Cardiac fibroblast (primary cell): ENCODE results near the gene COL23A1.

Source experiments
- DNase-seq, 2 donors: peaks; one replicate each; pipeline versions ENCODE4 v3.0.0 to v3.0.0-alpha.2; 2010; ENCODE audit warnings: low read depth in 2 of 2
- H3K4me3 ChIP-seq, 2 donors: replicated peaks in 1 of 2; 1 replicate in 1 of 2; 2 replicates in 1 of 2; pipeline ENCODE4 v1.5.1; 2011; ENCODE audit warnings: low read depth in 2 of 2, low read length in 2 of 2, mild to moderate bottlenecking in 2 of 2, moderate library complexity in 1 of 2
- CTCF ChIP-seq: IDR thresholded peaks from one replicate; pipeline ENCODE4 v1.5.1; 2011; ENCODE audit warnings: low read depth, mild to moderate bottlenecking, low read length, inconsistent platforms

Gene COL23A1

GRCh38 chr5:178396796-178397720 lies 193.1 kb downstream of the COL23A1 start:
- TF ChIP-seq CTCF = no peak
- no peak for DNase-seq
- H3K4me3 ChIP-seq = no peak overlapping the region

- TF ChIP-seq CTCF = no peak
- H3K4me3 ChIP-seq = no peak overlapping the region
- DNase-seq = no peak
Observed at GRCh38 chr5:178394074-178394473, 196.1 kb downstream of the COL23A1 start.

GRCh38 chr5:178392931-178393394 lies 197.2 kb downstream of the COL23A1 start:
- no peak overlapping the region for H3K4me3 ChIP-seq
- DNase-seq = no peak
- no peak for TF ChIP-seq CTCF

- no peak overlapping the region for H3K4me3 ChIP-seq
- no peak for DNase-seq
- TF ChIP-seq CTCF = no peak
Observed at GRCh38 chr5:178392386-178392785, 197.8 kb downstream of the COL23A1 start.

- no peak overlapping the region for H3K4me3 ChIP-seq
- DNase-seq = no peak
- TF ChIP-seq CTCF = no peak
Observed at GRCh38 chr5:178391480-178391879, 198.7 kb downstream of the COL23A1 start.

GRCh38 chr5:178389796-178390195 lies 200.4 kb downstream of the COL23A1 start:
- no peak for DNase-seq
- no peak overlapping the region for H3K4me3 ChIP-seq
- TF ChIP-seq CTCF = no peak
